GM19455 (cell line): ENCODE measurements around the gene DHRS12.
A peak's percentile ranks its signal among the peaks of the same experiment; 100 is the strongest.

Experiments used
- ATAC-seq: cut with Tn5 transposase; IDR thresholded peaks from one replicate; pipeline ENCODE4 v1.9.1; 2021; ENCODE audit not compliant: unreplicated experiment

DHRS12 gene

DNA sequence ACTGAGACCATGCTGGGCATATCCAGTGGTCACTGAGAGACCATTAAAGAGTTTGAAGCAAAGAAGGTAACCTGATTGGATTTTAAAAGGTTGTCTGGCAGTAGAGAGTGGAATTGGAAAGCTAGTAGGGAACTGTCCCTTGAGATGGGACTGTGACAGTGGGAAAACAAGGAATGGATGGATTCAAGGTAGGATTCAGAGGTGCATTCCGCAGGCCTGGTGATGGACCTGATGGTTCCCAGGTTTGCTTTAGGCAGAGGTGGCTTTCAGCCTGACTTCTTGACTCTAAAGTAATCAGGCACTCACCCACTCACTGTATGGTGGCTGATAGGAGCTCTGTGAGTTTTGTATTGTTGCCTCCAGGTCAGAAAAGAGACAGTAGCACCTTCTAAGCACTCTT is 73.0 kb downstream of the DHRS12 start:
- ATAC-seq = no peak

DNA sequence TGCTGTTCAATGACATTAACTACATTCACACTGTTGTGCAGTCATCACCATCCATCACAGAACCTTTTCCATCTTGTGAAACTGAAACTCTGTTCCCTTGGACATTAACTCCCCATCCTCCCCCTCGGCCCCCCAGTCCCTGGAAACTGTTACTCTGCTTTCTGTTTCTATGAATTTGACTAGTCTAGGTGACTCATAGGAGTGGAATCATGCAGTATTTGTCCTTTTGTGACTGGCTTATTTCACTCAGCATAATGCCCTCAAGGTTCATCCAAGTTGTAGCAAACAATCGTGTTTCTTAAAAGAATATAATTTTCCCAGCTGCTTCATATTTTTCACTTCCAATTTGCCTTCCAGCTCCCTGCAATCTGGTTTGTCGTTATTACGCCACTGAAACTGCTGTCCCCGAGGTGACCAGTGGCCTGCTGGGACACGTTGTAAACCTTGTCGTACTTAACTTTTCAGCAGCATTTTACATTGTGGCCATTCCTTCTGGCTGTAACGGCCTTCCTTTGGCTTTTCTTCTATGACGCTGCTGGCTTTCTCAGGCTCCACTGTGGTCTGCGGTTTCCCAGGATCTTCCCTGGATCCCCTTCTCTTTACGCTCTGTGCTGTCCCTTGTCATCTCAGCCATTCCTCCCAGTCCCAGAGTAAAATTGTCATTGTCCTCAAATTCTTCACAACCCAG is 74.0 kb downstream of the DHRS12 start:
- ATAC-seq = no peak

DNA sequence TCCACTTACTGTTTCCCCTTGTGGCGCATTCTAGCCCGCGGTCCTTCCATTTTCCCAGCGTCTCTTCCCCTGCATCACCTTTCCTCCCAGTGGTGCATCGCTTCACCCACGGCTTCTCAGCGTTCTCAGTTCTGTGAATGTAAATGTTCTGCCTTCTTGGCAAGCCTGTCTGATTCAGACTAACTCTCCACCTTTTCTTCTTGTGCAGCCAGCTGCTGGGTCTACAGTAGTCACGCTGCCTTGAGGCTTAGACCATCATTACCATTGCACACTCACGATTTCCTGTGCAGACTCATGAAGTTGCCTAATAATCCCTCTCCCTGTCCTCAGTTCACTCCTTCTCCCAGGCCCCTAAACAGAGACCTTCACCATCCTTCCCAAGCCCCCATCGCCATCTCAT is 75.0 kb downstream of the DHRS12 start:
- ATAC-seq = no peak

DNA sequence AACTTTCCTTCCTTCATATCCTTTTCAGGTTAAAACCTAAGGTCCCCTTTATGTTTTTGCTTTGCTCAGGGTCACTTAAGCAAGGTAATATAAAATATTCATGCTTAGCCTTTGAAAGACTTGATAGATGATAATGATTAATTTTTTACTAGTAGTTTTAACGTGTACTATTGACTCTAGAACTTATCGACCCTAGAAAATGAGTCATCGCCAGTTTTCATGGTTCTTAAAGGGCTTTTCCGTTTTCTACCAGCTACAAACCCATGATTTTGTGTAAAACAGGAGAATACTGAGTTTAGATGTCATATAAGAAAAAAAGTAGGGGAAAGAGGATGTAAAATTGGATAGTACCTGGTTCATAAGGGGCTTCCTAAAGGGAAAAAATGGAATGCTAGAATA is 75.7 kb downstream of the DHRS12 start:
- no peak for ATAC-seq

DNA sequence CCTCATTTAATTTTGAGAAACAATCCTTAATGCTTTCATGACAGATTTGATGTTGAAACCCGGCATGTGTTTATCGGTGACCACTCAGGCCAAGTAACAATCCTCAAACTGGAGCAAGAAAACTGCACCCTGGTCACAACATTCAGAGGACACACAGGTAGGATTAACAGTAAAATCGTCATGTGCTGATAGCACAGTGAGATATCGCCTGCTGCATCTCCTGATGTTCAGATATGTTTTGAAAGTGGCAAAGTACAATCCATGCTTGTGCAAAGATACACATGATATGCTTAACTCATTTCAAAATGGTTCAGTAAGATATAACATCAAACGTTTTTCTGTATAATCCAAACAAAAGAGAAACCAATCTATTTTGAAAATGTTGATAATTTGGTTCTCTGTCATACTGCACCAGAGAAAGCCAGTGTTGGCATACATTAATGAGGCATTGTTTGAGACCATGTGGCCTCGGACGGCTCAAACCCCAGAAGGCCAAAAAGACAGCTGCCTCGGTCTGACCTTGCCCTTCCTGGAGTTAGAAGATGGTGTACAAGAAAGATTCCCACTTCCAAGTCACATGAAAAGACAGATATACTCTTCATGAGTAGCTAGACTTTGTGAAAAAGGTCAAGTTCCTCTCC is 76.2 kb downstream of the DHRS12 start:
- no peak for ATAC-seq

DNA sequence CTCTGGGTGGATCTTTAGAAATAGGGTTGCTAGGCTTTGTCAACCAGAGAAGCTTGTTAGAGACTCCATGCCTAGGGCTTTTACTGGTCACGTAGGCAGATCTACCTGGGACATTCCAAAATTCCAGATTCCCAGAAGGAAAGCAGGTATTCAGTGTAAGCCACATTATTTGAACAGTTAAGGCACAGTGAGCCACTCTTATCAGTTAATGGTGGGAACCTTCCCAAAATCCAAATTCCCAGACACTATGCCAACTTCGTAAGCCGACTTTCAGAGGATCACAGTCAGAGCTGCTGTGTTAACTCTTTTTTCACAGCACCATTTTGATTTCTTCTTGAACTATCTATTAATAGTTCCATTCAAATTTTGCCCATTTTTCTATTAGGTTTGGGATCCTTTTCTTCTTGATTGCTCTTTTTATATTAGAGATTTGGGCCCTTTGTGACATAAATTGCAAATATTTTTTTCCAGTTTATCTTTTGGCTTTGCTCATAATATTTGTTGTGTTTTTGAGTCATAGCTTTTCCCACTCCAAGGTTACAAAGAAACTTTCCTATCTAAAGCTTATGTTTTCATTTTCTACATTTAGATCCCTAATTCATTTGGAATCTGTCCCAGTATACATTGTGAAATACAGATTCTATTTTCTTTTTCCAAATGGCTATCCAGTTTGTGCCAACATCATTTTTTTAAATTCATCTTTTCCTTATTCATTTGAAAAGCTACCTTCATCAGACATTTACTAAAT is 77.3 kb downstream of the DHRS12 start:
- ATAC-seq = no peak

DNA sequence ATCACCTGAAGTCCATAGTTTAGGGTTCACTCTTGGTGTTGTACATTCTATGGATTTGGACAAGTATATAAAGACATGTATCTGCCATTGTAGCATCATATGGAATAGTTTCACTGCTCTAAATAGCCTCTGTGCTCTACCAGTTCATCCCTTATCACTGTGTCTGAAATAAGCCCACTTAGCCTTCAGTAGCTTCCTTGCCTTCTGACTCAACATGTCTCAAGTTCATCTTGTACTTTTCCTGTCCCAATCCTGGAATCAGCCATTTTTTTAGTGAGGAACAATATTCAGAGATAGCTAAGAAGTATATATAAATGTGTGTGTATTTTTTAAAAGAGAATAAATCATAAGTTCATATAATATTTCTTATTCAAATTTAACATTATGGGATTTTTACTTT is 79.2 kb downstream of the DHRS12 start:
- no peak for ATAC-seq

DNA sequence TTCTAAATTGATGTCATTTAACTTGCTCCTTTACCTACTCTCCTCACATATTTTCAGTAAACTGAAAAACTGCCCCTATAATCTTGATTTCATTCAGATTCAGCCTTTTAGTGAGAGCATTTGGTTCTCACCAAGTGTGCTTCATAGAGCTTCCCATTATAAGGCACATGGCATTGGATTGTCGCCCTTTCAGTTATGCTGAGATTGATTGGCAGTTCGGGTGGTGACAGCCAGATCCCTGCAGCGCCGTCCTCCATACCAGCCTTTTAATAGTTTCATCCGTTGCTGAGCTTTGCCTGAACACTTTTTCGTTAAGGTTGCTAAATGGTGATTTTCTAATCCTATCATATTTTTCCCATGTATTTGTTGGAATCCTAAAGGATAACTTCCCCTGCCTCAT is 80.4 kb downstream of the DHRS12 start:
- ATAC-seq = no peak

DNA sequence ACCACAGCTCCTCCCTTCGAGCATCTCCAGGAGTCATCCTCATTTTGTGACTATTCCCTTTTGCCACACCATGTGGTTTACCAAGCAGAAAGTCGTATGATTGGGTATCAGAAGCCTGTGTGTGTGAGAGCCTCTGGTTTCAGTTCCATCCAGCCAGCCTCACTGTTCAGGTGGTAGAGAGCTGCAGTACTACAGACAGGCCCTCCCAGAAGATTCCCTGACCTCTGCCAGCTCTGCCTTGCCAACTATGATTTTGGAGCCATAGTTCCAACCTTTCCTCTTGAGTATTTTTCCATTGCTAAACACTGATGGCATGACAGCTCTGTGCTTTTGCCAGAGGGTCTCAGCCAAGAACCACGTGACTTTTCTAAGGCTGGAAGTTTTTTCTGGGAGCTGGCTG is 82.5 kb downstream of the DHRS12 start:
- ATAC-seq = peak; percentile 88

DNA sequence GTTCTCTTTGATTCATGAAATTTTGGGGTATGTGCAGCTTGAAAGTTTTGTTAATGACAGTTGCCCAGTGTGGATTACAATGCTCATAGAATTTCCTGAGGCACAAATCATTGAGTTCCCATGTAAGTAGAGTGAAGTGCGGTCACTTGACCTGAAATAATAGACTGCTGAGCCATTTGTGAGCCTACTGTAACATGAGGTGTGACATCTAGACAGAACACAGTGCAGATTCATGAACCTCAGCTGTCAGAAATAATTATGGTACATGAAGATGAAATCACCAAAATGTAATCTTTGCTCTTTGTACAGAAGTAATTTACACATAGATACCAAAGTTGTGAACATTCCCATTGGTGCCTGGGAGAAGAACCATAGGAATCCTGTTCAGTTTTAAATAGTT is 84.6 kb downstream of the DHRS12 start:
- ATAC-seq = no peak
